ENCODE measurements around the gene NTHL1. TPM values are rescaled to one million over a fixed set of nuclear protein-coding genes. Genes with fewer than 3 reads are reported as not detected.

The NTHL1 gene
- total RNA-seq, 4 donors from 2014 or later: 18.8 to 58.4 (median 27.6) TPM

GRCh38 chr16:2001456-2002355 is 45.9 kb downstream of the NTHL1 start:
- DNase-seq: no peak
- Histone ChIP-seq H3K27me3 (no peaks in the 10 kb centered on the region), H3K9me3 (no peaks in the 10 kb centered on the region), H3K27ac (no peak overlapping the region), H3K4me3 (no peak overlapping the region), H3K36me3 (no peaks in the 10 kb centered on the region), H3K4me1 (peaks cover 0 to 9% of the 10 kb centered on the region in 2 donors)
- no peak for TF ChIP-seq POLR2A (IDR thresholded peaks at IDR 0.05)
- TF ChIP-seq, protein P1, sequence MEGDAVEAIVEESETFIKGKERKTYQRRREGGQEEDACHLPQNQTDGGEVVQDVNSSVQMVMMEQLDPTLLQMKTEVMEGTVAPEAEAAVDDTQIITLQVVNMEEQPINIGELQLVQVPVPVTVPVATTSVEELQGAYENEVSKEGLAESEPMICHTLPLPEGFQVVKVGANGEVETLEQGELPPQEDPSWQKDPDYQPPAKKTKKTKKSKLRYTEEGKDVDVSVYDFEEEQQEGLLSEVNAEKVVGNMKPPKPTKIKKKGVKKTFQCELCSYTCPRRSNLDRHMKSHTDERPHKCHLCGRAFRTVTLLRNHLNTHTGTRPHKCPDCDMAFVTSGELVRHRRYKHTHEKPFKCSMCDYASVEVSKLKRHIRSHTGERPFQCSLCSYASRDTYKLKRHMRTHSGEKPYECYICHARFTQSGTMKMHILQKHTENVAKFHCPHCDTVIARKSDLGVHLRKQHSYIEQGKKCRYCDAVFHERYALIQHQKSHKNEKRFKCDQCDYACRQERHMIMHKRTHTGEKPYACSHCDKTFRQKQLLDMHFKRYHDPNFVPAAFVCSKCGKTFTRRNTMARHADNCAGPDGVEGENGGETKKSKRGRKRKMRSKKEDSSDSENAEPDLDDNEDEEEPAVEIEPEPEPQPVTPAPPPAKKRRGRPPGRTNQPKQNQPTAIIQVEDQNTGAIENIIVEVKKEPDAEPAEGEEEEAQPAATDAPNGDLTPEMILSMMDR (IDR thresholded peaks at IDR 0.05): no peak
- intact Hi-C loops (cut with DNase I; ENCODE audit: low total_unique reads): no loop called here

- TF ChIP-seq POLR2A (IDR thresholded peaks at IDR 0.05): no peak
- TF ChIP-seq, protein P1 (IDR thresholded peaks at IDR 0.05): no peak
- H3K9me3 ChIP-seq: no peaks in the 10 kb centered on the region
- DNase-seq: no peak
- intact Hi-C loops (cut with DNase I; ENCODE audit: low total_unique reads): no loop called here
- no peaks in the 10 kb centered on the region for H3K27me3 ChIP-seq
- no peaks in the 10 kb centered on the region for H3K36me3 ChIP-seq
- H3K4me3 ChIP-seq: no peak overlapping the region
- peaks cover 0 to 8% of the 10 kb centered on the region in 2 donors for H3K4me1 ChIP-seq
- H3K27ac ChIP-seq: no peak overlapping the region
Observed at GRCh38 chr16:2001035-2001434, 46.6 kb downstream of the NTHL1 start.

- H3K4me1 ChIP-seq: peaks cover 0 to under 1% of the 10 kb centered on the region in 2 donors
- no peak for DNase-seq
- no peaks in the 10 kb centered on the region for H3K36me3 ChIP-seq
- no peak for TF ChIP-seq POLR2A (IDR thresholded peaks at IDR 0.05)
- TF ChIP-seq, protein P1 (IDR thresholded peaks at IDR 0.05): no peak
- no peak overlapping the region for H3K4me3 ChIP-seq
- no peaks in the 10 kb centered on the region for H3K9me3 ChIP-seq
- H3K27ac ChIP-seq: no peak overlapping the region
- intact Hi-C loops (cut with DNase I; ENCODE audit: low total_unique reads): no loop called here
- no peaks in the 10 kb centered on the region for H3K27me3 ChIP-seq
Observed at GRCh38 chr16:1999866-2000514, 47.6 kb downstream of the NTHL1 start.

DNA sequence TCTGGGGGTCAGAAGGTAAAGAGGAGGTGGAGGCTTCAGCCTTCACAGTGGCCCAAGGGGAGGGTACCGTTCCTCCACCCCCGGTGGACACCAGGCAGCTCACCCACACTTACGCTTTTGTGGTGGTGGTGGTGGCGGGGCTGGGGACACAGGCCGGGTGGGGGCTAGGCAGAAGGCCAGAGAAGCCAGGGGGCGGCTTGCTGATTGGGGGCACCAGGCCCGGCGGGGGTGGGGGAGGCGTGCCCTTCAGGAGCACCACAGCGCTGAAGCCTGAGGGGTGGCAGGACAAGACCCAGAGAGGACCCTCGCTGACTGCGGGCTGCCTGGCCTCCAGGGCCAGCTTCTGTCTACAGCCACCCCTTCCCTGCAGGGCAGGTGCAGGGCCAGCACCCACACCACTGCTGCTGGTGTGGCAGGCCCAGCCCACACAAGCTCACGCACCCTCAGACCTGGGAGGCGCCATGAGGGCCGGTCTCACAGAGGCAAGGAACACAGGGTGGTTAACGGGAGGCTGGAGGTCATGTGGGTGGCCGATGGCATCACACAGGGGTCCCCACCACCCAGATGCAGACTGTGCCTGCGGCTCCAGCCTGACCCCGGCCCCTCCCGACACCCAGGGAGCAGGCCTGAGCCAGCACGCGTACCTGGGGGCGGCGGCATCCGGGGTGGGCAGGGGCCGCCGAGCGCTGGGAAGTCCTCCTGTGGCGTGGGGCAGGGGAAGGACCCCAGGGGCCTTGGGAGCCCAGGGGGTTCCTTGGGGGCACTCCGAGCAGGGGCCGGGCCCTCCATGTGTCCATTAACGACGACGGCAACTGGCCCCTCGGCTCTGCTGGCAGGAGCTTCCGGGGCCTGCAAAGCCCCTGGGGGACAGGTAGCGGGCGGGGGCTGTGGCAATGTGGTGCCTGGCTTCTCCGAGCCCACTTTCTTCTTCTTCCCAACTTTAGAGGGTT is 48.5 kb downstream of the NTHL1 start:
- intact Hi-C loops (cut with DNase I; ENCODE audit: low total_unique reads): no loop called here
- TF ChIP-seq, protein P1 (IDR thresholded peaks at IDR 0.05): no peak
- TF ChIP-seq POLR2A (IDR thresholded peaks at IDR 0.05): no peak
- Histone ChIP-seq H3K27ac (no peak overlapping the region), H3K27me3 (no peaks in the 10 kb centered on the region), H3K4me1 (no peaks in the 10 kb centered on the region), H3K4me3 (no peak overlapping the region), H3K9me3 (no peaks in the 10 kb centered on the region), H3K36me3 (no peaks in the 10 kb centered on the region)
- no peak for DNase-seq
